ENCODE data around the gene PITPNM3.

DNA sequence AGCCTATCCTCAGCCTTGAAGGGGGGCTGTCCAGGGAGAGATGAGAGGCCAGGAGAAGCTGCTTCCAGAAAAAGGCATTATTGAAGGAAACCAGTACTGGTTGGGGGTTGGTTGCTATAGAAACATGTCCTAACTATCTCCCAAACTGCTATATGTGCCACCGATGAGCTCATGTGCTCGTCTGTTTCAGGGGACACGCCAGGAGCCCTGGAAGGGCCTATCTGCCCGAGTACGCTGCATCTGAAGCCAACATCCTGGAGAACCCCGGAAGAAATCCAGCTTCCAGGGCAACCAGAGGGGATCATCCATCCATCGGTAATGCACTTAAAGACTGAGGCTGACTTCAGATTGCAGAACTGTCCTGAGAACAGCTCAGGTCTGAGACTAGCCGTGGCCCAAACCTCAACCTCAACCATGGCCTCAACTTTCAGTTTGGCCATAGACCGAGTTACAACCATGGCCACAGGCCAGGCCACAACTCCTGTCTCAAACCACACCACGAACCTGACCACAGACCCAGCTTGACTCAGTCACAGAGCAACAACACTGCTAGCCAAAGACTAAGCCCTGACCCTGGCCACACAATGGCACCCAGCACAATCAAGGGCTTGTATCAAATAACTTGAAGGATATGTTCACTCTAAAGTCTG, 10.2 kb downstream of the PITPNM3 start:
- TF ChIP-seq, protein P1, sequence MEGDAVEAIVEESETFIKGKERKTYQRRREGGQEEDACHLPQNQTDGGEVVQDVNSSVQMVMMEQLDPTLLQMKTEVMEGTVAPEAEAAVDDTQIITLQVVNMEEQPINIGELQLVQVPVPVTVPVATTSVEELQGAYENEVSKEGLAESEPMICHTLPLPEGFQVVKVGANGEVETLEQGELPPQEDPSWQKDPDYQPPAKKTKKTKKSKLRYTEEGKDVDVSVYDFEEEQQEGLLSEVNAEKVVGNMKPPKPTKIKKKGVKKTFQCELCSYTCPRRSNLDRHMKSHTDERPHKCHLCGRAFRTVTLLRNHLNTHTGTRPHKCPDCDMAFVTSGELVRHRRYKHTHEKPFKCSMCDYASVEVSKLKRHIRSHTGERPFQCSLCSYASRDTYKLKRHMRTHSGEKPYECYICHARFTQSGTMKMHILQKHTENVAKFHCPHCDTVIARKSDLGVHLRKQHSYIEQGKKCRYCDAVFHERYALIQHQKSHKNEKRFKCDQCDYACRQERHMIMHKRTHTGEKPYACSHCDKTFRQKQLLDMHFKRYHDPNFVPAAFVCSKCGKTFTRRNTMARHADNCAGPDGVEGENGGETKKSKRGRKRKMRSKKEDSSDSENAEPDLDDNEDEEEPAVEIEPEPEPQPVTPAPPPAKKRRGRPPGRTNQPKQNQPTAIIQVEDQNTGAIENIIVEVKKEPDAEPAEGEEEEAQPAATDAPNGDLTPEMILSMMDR (IDR thresholded peaks at IDR 0.05 in 4 of 5, conservative IDR thresholded peaks at IDR 0.05 in 1 of 5), result no peak
- TF ChIP-seq POLR2A (IDR thresholded peaks at IDR 0.05), result no peak
